ENCODE measurements around the gene CAPN8. TPM values are rescaled to one million over a fixed set of nuclear protein-coding genes. Genes with fewer than 3 reads are reported as not detected.

Gene CAPN8
- total RNA-seq, 1 experiment from 2014 or later, result 0.54 TPM

DNA sequence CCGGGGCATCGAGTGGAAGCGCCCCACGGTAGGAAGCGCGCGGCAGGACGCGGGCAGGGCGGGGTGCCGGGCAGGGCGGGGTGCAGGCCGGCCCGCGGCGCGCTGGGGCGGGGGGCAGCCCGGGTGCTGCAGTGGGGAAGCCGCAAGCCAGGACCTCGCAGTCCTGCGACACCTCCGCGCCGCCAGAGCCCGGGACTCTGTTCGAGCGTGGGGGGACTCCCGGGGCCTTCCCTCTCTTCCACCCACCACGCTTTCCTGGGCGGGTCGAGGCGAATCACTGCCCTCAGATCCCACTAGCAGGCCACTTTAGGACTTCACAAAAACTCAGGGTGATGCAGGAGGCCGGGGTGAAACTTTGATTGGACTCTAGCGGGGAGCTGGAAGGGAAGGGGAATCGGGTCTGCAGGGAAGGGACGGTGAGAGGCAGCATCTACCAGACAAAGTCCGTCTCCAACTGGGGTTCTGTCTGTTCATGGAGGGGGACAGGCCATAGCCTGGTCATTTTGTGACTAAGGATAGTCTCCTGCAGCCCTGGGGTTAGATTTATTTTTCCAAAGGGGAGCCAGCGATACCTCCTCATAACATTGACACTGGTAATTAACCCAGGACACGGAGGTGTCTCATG is 47.5 kb upstream of the CAPN8 start:
- Histone ChIP-seq H3K79me2 (ENCODE audit: insufficient read depth, low read length) (peaks cover 62% of the 10 kb centered on the region), H3K9me2 (ENCODE audit: insufficient read depth) (no peaks in the 10 kb centered on the region), H3K27ac (ENCODE audit: low read depth, low read length) (peak overlapping the region; percentile 96), H3K27me3 (ENCODE audit: insufficient read depth, low read length) (no peaks in the 10 kb centered on the region), H3K9me3 (ENCODE audit: control insufficient read depth in 1 of 2, insufficient read depth in 1 of 2, low read depth in 1 of 2, low read length in 2 of 2) (no peaks in the 10 kb centered on the region), H3K36me3 (ENCODE audit: control insufficient read depth in 1 of 2, insufficient read depth in 2 of 2, low read length in 2 of 2) (peaks cover 0 to 18% of the 10 kb centered on the region in 2 experiments; a peak in 2 of 4 replicates), H3K4me1 (ENCODE audit: control insufficient read depth in 1 of 2, insufficient read depth in 2 of 2, low read length in 2 of 2) (peaks cover 53 to 87% of the 10 kb centered on the region in 2 experiments), H2AFZ (ENCODE audit: low read depth, low read length, poor library complexity, severe bottlenecking) (no peak overlapping the region), H3K4me3 (replicated peaks in 1 of 2; ENCODE audit: low read depth in 1 of 2, low read length in 2 of 2) (peak overlapping the region; percentile 74 to 81), H3K9ac (ENCODE audit: low read length) (peak overlapping the region; percentile 95), H4K20me1 (ENCODE audit: insufficient read depth) (no peaks in the 10 kb centered on the region), H3K4me2 (ENCODE audit: low read length) (peak overlapping the region; percentile 83)
- intact Hi-C loops (cut with micrococcal nuclease), result no loop called here
- BruUV-seq (replicated peaks), result TSS peak; percentile 51
- ChIA-PET POLR2A (interaction anchor here (1.4 kb wide), 1 partner anchor 11 kb away, joined by 6 read pairs; no protein-coding TSS in a partner anchor), CTCF (interaction anchor here (0.7 to 2.2 kb wide), 3 partner anchors 10 to 36 kb away, joined by 3 to 8 read pairs (median 7); no protein-coding TSS in a partner anchor), RAD21 (ENCODE audit: low non-redundant PET in 1 of 2, low total read pairs in 2 of 2, uncharacterized antibody in 2 of 2, unreplicated experiment in 2 of 2) (interaction anchor here in 1 of 2 experiments (0.6 kb wide), 1 partner anchor 43 kb away, joined by 3 read pairs; no protein-coding TSS in a partner anchor)
- no peak for DNase-seq (ENCODE audit: low read depth, low spot score)
- ATAC-seq, result peak; percentile 24
- TF ChIP-seq ELF1 (IDR thresholded peaks at IDR 0.05; ENCODE audit: borderline replicate concordance, low read depth) (no peak), EGR1 (IDR thresholded peaks at IDR 0.05; ENCODE audit: low read depth) (no peak), EZH2 (IDR thresholded peaks at IDR 0.05) (no peak), RAD21 (IDR thresholded peaks at IDR 0.05; ENCODE audit: low read depth) (no peak), SRF (IDR thresholded peaks at IDR 0.05; ENCODE audit: low read depth) (no peak), CBX3 (IDR thresholded peaks at IDR 0.05; ENCODE audit: low read depth) (no peak), POLR2AphosphoS5 (IDR thresholded peaks at IDR 0.05; ENCODE audit: low read depth, low read length) (peak; percentile 45; the same call in 1 of the 2 replicates), FOSL1 (IDR thresholded peaks at IDR 0.05; ENCODE audit: low read depth) (no peak), SIN3A (IDR thresholded peaks at IDR 0.05; ENCODE audit: low read depth) (no peak), SP1 (IDR thresholded peaks at IDR 0.05; ENCODE audit: low read depth) (no peak), POLR2A (IDR thresholded peaks at IDR 0.05; ENCODE audit: borderline replicate concordance, extremely low read depth, insufficient read depth, insufficient read length) (peak; percentile 11), ZNF274 (IDR thresholded peaks at IDR 0.05; ENCODE audit: low read depth, low read length) (no peak)
- TF ChIP-seq, protein P1, sequence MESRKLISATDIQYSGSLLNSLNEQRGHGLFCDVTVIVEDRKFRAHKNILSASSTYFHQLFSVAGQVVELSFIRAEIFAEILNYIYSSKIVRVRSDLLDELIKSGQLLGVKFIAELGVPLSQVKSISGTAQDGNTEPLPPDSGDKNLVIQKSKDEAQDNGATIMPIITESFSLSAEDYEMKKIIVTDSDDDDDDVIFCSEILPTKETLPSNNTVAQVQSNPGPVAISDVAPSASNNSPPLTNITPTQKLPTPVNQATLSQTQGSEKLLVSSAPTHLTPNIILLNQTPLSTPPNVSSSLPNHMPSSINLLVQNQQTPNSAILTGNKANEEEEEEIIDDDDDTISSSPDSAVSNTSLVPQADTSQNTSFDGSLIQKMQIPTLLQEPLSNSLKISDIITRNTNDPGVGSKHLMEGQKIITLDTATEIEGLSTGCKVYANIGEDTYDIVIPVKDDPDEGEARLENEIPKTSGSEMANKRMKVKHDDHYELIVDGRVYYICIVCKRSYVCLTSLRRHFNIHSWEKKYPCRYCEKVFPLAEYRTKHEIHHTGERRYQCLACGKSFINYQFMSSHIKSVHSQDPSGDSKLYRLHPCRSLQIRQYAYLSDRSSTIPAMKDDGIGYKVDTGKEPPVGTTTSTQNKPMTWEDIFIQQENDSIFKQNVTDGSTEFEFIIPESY (IDR thresholded peaks at IDR 0.05; ENCODE audit: extremely low read depth, insufficient replicate concordance, low read length), result no peak
- TF ChIP-seq, protein P2, sequence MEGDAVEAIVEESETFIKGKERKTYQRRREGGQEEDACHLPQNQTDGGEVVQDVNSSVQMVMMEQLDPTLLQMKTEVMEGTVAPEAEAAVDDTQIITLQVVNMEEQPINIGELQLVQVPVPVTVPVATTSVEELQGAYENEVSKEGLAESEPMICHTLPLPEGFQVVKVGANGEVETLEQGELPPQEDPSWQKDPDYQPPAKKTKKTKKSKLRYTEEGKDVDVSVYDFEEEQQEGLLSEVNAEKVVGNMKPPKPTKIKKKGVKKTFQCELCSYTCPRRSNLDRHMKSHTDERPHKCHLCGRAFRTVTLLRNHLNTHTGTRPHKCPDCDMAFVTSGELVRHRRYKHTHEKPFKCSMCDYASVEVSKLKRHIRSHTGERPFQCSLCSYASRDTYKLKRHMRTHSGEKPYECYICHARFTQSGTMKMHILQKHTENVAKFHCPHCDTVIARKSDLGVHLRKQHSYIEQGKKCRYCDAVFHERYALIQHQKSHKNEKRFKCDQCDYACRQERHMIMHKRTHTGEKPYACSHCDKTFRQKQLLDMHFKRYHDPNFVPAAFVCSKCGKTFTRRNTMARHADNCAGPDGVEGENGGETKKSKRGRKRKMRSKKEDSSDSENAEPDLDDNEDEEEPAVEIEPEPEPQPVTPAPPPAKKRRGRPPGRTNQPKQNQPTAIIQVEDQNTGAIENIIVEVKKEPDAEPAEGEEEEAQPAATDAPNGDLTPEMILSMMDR (IDR thresholded peaks at IDR 0.05 in 2 of 3, conservative IDR thresholded peaks at IDR 0.05 in 1 of 3; ENCODE audit: borderline replicate concordance in 1 of 3, insufficient read depth in 1 of 3, low read depth in 2 of 3, low read length in 2 of 3), result no peak
- TF ChIP-seq, protein P3, sequence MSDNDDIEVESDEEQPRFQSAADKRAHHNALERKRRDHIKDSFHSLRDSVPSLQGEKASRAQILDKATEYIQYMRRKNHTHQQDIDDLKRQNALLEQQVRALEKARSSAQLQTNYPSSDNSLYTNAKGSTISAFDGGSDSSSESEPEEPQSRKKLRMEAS (IDR thresholded peaks at IDR 0.05), result no peak
- TF ChIP-seq, protein P4, sequence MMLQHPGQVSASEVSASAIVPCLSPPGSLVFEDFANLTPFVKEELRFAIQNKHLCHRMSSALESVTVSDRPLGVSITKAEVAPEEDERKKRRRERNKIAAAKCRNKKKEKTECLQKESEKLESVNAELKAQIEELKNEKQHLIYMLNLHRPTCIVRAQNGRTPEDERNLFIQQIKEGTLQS (IDR thresholded peaks at IDR 0.05), result no peak
